Right cardiac atrium (tissue), 5 donors: ENCODE data around the gene FCMR. TPM values are rescaled to one million over a fixed set of nuclear protein-coding genes. Genes with fewer than 3 reads are reported as not detected.

Experiments used
- ATAC-seq, 2 donors: fragments of 200-7000 bp; cut with Tn5 transposase; one replicate each; pipeline versions ENCODE4 v1.8.0 to v1.9.1; 2020; ENCODE audit warnings: moderate library complexity in 2 of 2, mild to moderate bottlenecking in 1 of 2
- DNase-seq, 3 donors: peaks; one replicate each; pipeline ENCODE4 v3.0.0-alpha.2; 2020
- H3K27ac ChIP-seq: one replicate; pipeline ENCODE4 v1.5.1; 2013; ENCODE audit warnings: mild to moderate bottlenecking, low read length, control low read depth, moderate library complexity
- H3K27me3 ChIP-seq: one replicate; pipeline ENCODE4 v1.6.1; 2013; ENCODE audit not compliant: control insufficient read depth, insufficient read depth
- H3K4me1 ChIP-seq: one replicate; pipeline ENCODE4 v1.6.1; 2013; ENCODE audit warnings: low read length; ENCODE audit not compliant: control insufficient read depth, insufficient read depth
- H3K4me3 ChIP-seq: one replicate; pipeline ENCODE4 v1.5.1; 2013; ENCODE audit warnings: low read length, control low read depth
- H3K9me3 ChIP-seq: one replicate; pipeline ENCODE4 v1.6.1; 2013; ENCODE audit warnings: low read length; ENCODE audit not compliant: control insufficient read depth
- WGBS: extraction: QIAGEN DNeasy Blood & Tissue Kit; methylation state at CpG from one replicate; pipeline ENCODE4 v1.1.7; 2013; 5-methylcytosine and 5-hydroxymethylcytosine counted together
- intact Hi-C, 4 donors: fragments of 100-400 bp; cut with DNase I; formaldehyde crosslinking; loops; one replicate each; pipeline versions ENCODE4 v1.11.0 to v1.14.0; 2022 to 2023
- polyA plus RNA-seq: library from polyadenylated mRNA; stranded (reverse); fragments of 200-250 nt; gene quantifications from one replicate; pipeline ENCODE4 v1.2.3, GENCODE V29; 2013
- total RNA-seq, 4 donors: library from RNA; stranded (reverse); fragmentation: NEBNext Ultra II Directional; extraction: Animal tissue kit (Norgen Biotek cat#: 25700); gene quantifications; one replicate each; pipeline ENCODE4 v1.2.1, GENCODE V29; 2021
- donor health status: healthy with polysubstance abuse.
- donor health status: DM: no; HTN: yes; CAD: no.
- donor health status: DM: no; HTN: no; CAD: no.
- donor health status: DM: no; HTN: yes; CAD: no; lungs with severe emphysema.
- donor health status: DM: yes; HTN: yes; CAD: no.

FCMR gene
- total and polyA plus RNA-seq, 5 donors = 0.81 to 2.7 (median 1.8) TPM

DNA sequence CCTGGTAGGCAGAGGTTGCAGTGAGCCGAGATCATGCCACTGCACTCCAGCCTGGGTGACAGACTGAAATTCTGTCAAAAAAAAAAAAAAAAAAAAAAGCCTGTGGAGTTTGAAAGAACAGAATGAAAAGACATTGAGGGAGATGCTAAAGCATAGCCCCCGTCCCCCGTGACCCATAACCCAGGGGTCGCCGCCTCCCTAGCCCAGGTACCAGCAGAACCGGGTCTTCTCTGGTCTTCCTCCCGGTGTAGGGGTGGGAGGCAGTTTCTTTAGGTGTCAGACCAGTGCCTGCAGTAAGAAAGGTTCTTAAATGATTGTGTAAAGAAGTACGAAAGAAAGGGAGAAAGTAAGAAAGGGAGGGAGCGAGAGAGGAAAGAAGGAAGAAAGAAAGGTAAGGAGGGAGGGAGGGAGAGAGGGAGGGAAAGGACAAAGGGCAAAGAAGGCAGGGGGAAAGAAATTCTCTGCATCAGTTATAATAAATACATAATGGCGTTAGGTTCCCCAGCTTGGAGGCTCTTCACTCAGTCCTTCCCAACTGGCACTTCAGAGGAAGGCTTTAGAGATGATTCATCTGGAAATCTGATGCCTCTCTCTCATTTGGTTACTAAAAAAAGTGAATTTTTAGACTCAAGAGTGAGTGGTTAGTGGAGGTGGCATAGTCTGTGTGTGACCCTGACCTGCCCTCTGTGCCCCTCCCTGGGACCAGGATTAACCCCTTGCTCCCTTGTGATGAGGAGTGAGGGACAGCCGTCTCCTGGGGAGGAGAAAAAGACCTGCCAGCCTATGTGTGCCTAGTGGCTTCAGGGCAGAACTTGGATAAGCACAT, 23.4 kb downstream of the FCMR start:
- Histone ChIP-seq H3K4me3 (no peak overlapping the region), H3K9me3 (no peaks in the 10 kb centered on the region), H3K27ac (no peak overlapping the region), H3K27me3 (no peaks in the 10 kb centered on the region), H3K4me1 (no peaks in the 10 kb centered on the region)
- DNase-seq = no peak
- 80% methylated on average over 11 of the region's 11 CpGs for WGBS
- ATAC-seq = no peak
- intact Hi-C loops = no loop called here

DNA sequence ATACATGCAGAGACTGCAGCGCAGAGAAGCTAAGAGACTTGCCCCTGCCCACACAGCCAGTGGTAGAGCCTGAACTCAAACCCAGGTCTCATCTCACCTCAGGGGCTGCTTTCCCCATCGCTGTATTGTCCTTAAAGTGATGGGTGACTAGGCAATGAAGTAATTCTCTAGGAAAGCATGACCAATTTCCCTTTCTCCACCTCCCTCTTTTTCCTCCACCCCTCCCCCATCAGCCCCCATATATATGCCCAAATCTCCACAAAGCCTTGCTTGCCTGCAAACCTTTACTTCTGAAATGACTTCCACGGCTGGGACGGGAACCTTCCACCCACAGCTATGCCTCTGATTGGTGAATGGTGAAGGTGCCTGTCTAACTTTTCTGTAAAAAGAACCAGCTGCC, 24.6 kb downstream of the FCMR start, which contains the start of gene IL24:
Gene IL24 (plus strand): TSS at position 269 of the 400 bp plus-strand sequence. CDS start 390 bp downstream, outside the sequence.
- no peaks in the 10 kb centered on the region for H3K4me1 ChIP-seq
- no peaks in the 10 kb centered on the region for H3K9me3 ChIP-seq
- H3K27ac ChIP-seq = no peak within 1 kb of the TSS
- no peaks in the 10 kb centered on the region for H3K27me3 ChIP-seq
- DNase-seq = no peak
- ATAC-seq = no peak
- no peak within 1 kb of the TSS for H3K4me3 ChIP-seq
- intact Hi-C loops = no loop called here
- whole genome bisulfite sequencing = 73% methylated on average over 4 of the region's 4 CpGs

DNA sequence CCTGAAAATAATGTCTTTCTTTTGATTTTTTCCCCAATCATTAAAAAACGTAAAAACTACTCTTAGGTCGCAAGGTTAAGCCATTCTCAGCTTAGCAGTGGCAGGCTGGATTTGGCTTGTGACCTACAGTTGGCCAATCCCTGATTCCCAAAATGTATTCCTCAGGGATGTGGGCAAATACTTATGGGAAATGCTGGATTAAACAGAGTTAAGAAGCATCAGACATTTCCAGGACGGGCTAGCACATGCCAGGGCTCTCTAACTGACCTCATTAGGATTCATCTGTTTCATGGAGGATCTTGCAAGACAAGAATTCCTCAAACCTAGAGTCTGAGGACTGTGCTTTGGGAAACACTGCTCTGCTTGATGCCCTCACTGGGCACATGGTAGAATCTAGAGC, 25.5 kb downstream of the FCMR start:
- H3K4me1 ChIP-seq = no peaks in the 10 kb centered on the region
- H3K27ac ChIP-seq = no peak overlapping the region
- no peak for DNase-seq
- no peaks in the 10 kb centered on the region for H3K9me3 ChIP-seq
- ATAC-seq = no peak
- intact Hi-C loops = no loop called here
- no peaks in the 10 kb centered on the region for H3K27me3 ChIP-seq
- H3K4me3 ChIP-seq = no peak overlapping the region
- 76% methylated on average over 3 of the region's 3 CpGs for WGBS

DNA sequence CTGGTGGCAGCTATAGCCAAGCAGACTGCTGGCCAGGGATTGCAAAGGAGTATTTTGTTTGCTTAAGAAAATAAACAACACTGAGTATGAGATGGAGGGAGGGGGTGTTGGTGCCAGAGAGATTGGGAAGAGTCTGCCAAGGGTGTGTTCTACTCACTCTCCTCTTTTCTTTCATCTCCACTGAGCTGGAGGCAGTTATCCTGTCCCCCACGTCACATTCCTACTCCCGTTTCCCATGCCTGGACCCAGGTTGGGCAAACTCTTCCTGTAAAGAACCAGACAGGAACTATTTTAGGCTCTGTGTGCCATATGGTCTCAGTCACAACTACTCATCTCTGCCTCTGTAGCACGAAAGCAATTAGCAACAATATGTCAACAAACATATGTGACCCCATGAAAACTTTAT, 25.9 kb downstream of the FCMR start:
- no peaks in the 10 kb centered on the region for H3K27me3 ChIP-seq
- intact Hi-C loops = no loop called here
- H3K4me3 ChIP-seq = no peak overlapping the region
- no peaks in the 10 kb centered on the region for H3K9me3 ChIP-seq
- ATAC-seq = no peak
- H3K27ac ChIP-seq = no peak overlapping the region
- no peaks in the 10 kb centered on the region for H3K4me1 ChIP-seq
- no peak for DNase-seq
- WGBS = 52% methylated on average over 3 of the region's 3 CpGs

DNA sequence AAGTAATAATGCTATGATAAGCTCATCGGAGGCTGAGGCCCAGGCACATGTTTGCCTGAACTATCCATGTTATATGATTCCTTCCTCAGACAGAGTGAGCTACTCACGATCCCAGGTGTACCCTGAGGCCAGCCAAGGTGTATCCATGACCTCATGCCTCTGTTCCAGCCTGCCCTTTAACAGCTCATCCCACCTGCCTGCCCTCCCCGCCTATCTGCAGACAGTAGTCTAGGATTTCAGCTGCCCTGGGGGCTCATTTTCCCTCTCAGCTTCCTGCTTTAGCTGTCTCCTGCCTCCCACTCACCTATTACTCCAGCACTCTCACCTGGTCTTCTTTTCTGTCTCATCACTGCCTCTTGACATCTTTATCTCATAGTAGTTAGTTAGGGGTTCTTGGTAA, 26.4 kb downstream of the FCMR start:
- intact Hi-C loops = no loop called here
- no peak for DNase-seq
- Histone ChIP-seq H3K4me3 (no peak overlapping the region), H3K27me3 (no peaks in the 10 kb centered on the region), H3K27ac (no peak overlapping the region), H3K9me3 (no peaks in the 10 kb centered on the region), H3K4me1 (peaks cover 2% of the 10 kb centered on the region)
- 90% methylated on average over 3 of the region's 3 CpGs for WGBS
- ATAC-seq = no peak

DNA sequence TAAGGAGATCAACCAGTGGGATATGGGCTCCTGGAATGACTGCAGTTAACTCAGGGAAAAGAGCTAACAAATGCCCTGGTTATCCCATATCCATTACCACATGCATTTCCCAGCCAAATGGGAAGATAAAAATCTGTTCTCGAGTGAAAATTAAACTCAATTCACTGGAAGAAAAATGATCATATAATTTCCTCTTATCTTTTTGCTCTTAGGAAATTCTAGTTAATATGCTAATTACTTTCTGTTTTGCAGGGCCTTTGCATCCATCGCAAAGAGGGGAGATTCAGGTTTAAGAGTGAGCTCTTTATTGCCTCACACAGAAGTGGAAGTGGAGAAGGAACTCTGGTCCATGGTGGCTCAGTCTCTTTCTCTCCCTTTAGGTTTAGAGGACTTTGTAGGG, 28.4 kb downstream of the FCMR start:
- Histone ChIP-seq H3K4me1 (peaks cover 2% of the 10 kb centered on the region), H3K27me3 (no peaks in the 10 kb centered on the region), H3K4me3 (no peak overlapping the region), H3K9me3 (no peaks in the 10 kb centered on the region), H3K27ac (no peak overlapping the region)
- DNase-seq = no peak
- intact Hi-C loops = no loop called here
- no peak for ATAC-seq
- 79% methylated on average over 2 of the region's 2 CpGs for WGBS

DNA sequence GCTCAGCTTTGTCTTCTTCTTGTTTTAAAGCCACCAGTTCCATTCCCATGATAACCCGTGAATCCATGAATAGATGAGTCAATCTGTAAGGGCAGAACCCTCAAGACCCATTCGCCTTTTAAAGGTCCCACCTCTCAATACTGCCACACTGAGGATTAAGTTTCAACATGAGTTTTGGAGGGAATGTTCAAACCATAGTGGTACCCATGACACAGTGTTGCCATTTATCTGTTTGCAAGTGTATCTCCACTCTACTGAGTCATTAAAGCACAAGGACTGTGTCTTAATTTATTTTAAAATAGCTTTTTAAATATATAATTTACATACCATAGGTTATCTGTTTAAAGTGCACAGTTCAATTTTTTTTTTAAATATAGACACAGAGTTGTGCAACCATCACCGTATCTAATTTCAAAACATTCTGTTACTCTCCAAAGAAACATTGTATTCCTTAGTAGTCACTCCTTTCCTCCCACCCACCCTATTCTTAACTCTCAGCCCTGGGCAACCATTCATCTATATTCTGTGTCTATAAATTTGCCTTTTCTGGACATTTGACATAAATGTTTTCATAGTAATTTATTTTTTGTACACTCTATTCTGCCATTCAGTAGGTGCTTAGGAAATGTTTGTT, 29.3 kb downstream of the FCMR start:
- Histone ChIP-seq H3K9me3 (no peaks in the 10 kb centered on the region), H3K4me3 (no peak overlapping the region), H3K4me1 (peaks cover 2% of the 10 kb centered on the region), H3K27ac (no peak overlapping the region), H3K27me3 (no peaks in the 10 kb centered on the region)
- DNase-seq (no peak), ATAC-seq (no peak)
- 80% methylated on average over 3 of the region's 3 CpGs for WGBS
- intact Hi-C loops = no loop called here

DNA sequence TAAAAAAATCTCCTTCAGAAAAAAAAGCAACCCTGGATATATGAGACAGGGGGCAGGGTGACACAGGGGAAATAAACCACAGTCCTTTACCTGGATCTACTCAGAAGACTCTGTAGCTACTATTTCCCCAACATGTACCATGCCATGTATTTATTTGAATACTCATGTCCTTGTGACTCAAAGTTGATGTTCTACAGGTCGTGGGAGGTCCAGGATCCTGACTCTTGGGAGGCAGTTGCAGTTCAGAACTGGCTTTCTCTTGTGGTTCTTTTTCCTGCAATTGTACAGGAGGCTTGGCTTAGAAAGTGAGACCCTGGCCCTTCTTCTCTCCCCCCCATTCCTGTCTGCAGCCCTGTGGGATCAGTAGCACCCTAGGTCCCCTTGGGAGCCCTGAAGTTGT, 30.3 kb downstream of the FCMR start:
- 81% methylated on average over 1 of the region's 1 CpG for WGBS
- Histone ChIP-seq H3K9me3 (no peaks in the 10 kb centered on the region), H3K27ac (no peak overlapping the region), H3K4me3 (no peak overlapping the region), H3K27me3 (no peaks in the 10 kb centered on the region), H3K4me1 (peaks cover 2% of the 10 kb centered on the region)
- DNase-seq (no peak), ATAC-seq (no peak)
- intact Hi-C loops = no loop called here

DNA sequence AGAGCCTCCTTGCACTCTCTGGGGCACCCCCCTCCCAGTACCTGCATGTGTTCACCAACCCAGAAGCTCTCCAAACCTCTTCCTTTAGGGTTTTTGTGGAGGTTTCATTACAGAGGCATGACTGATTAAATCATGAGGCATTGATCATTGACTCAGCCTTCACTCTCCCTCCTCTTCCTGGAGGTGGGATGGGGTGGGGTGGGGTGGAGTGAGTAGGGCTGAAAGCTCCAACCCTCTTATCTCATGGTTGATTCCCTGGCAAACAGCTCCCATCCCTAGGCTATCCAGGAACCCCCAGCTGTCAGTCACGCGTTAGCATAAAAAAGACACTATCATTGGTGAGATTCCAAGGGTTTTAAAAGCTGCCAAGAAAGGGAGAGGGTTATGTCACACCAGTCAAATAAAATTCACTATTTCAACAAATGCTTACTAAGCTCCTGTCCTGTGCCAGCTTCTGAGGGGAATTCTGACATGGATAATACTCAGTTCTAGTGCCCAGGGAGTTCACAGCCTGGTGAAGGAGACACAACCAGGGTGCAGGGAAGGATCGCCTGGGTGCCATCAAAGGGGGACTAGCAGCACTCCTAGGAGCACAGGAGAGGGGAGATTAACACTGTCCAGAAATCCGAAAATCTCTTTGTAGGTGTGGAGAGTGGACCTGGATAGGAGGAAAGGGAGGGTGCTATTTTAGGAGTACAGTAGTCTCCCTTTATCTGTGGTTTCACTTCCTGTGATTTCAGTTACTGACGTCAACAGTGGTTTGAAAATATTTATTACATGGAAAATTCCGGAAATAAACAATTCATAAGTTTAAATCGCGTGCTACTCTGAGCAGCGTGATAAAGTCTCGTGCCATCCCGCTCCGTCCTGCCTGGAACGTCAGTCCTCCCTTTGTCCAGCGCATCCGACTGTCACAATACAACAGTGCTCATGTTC, 31.3 kb downstream of the FCMR start:
- intact Hi-C loops = no loop called here
- H3K27ac ChIP-seq = no peak overlapping the region
- peak; percentile 48 to 67 for ATAC-seq
- no peaks in the 10 kb centered on the region for H3K27me3 ChIP-seq
- peaks cover 2% of the 10 kb centered on the region for H3K4me1 ChIP-seq
- H3K4me3 ChIP-seq = peak overlapping the region; percentile 12
- DNase-seq = peak in 1 of 3 donors; percentile 28
- 36% methylated on average over 15 of the region's 15 CpGs for WGBS
- no peaks in the 10 kb centered on the region for H3K9me3 ChIP-seq

DNA sequence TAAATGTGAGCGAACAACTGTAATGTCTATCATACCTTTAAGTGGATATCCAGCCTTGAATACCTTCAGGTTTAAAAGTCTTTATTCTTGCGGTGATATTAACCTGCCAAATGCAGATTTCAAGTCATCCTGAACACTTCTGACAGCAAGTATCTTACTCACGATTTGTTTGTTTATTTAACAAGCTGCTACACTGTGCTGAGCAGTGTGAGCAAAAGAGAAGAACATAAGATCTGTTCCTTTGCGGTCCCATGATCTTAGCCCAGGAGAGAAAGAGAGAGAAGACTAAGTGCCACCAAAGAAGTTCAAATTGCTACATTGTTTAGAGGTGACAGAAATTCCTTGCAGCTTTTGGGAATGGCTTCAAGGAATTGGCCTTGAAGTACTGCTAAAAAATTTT, 34.0 kb downstream of the FCMR start:
- intact Hi-C loops = no loop called here
- no peak overlapping the region for H3K27ac ChIP-seq
- no peaks in the 10 kb centered on the region for H3K27me3 ChIP-seq
- WGBS = 72% methylated on average over 4 of the region's 4 CpGs
- peaks cover 2% of the 10 kb centered on the region for H3K4me1 ChIP-seq
- ATAC-seq = no peak
- no peaks in the 10 kb centered on the region for H3K9me3 ChIP-seq
- no peak overlapping the region for H3K4me3 ChIP-seq
- no peak for DNase-seq

DNA sequence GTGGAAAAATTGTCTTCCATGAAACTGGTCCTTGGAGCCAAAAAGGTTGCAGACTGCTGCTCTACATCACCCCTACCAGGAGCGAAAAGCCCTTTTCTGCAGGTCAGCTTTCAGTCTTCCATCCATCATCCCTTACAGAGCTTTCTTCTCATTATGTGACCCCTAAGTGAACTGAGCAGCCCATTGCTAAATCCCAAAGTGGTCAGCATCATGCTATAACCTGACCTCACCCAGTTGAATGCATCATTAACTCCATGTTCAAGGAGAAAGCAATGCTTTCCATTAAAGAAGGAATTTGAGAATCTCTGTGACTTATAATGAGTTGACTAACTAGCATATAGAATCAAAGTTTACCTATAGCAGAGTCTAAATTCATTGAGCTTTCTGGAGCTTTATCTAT, 34.9 kb downstream of the FCMR start:
- ATAC-seq (no peak), DNase-seq (no peak)
- no peaks in the 10 kb centered on the region for H3K9me3 ChIP-seq
- peaks cover 2% of the 10 kb centered on the region for H3K4me1 ChIP-seq
- 95% methylated on average over 1 of the region's 1 CpG for WGBS
- no peak overlapping the region for H3K4me3 ChIP-seq
- intact Hi-C loops = no loop called here
- no peaks in the 10 kb centered on the region for H3K27me3 ChIP-seq
- H3K27ac ChIP-seq = no peak overlapping the region
